RKO (cell line): ENCODE data around the gene RNF150.

Experiments
- DNase-seq: peaks from one replicate; pipeline ENCODE4 v3.0.0-alpha.2; 2016; ENCODE audit warnings: low spot score

The RNF150 gene

GRCh38 chr4:141022111-141022695, 111.1 kb downstream of the RNF150 start:
- no peak for DNase-seq

GRCh38 chr4:141021397-141022110, 111.7 kb downstream of the RNF150 start:
- DNase-seq, result no peak

- DNase-seq, result no peak
These were observed 112.4 kb downstream of the RNF150 start for GRCh38 chr4:141020801-141021261.

- DNase-seq, result no peak
These were observed 113.5 kb downstream of the RNF150 start for GRCh38 chr4:141019768-141020167.

- no peak for DNase-seq
These were observed 117.0 kb downstream of the RNF150 start for GRCh38 chr4:141016117-141016798.

- DNase-seq, result no peak
These were observed 119.4 kb downstream of the RNF150 start for GRCh38 chr4:141013899-141014298.

- DNase-seq, result no peak
These were observed 121.4 kb downstream of the RNF150 start for GRCh38 chr4:141011901-141012315.

GRCh38 chr4:141009931-141010330, 123.3 kb downstream of the RNF150 start:
- no peak for DNase-seq

GRCh38 chr4:141009129-141009528, 124.1 kb downstream of the RNF150 start:
- no peak for DNase-seq

- DNase-seq, result no peak
These were observed 126.9 kb downstream of the RNF150 start for GRCh38 chr4:141006242-141006802.

- no peak for DNase-seq
These were observed 128.4 kb downstream of the RNF150 start for GRCh38 chr4:141004823-141005222.

GRCh38 chr4:141003193-141003592, 130.1 kb downstream of the RNF150 start:
- no peak for DNase-seq

- DNase-seq, result no peak
These were observed 130.9 kb downstream of the RNF150 start for GRCh38 chr4:141002323-141002805.

GRCh38 chr4:140996766-140997165, 136.5 kb downstream of the RNF150 start:
- DNase-seq, result no peak

GRCh38 chr4:140995058-140995457, 138.2 kb downstream of the RNF150 start:
- DNase-seq, result no peak

- no peak for DNase-seq
These were observed 139.3 kb downstream of the RNF150 start for GRCh38 chr4:140994015-140994414.

- no peak for DNase-seq
These were observed 139.9 kb downstream of the RNF150 start for GRCh38 chr4:140993370-140993769.

GRCh38 chr4:140989944-140990343, 143.3 kb downstream of the RNF150 start:
- DNase-seq, result no peak

GRCh38 chr4:140986045-140986444, 147.2 kb downstream of the RNF150 start:
- DNase-seq, result no peak

- DNase-seq, result no peak
These were observed 150.5 kb downstream of the RNF150 start for GRCh38 chr4:140982613-140983340.

- DNase-seq, result no peak
These were observed 152.7 kb downstream of the RNF150 start for GRCh38 chr4:140980426-140981200.
